Measurements from ENCODE around the gene MATCAP1.

DNA sequence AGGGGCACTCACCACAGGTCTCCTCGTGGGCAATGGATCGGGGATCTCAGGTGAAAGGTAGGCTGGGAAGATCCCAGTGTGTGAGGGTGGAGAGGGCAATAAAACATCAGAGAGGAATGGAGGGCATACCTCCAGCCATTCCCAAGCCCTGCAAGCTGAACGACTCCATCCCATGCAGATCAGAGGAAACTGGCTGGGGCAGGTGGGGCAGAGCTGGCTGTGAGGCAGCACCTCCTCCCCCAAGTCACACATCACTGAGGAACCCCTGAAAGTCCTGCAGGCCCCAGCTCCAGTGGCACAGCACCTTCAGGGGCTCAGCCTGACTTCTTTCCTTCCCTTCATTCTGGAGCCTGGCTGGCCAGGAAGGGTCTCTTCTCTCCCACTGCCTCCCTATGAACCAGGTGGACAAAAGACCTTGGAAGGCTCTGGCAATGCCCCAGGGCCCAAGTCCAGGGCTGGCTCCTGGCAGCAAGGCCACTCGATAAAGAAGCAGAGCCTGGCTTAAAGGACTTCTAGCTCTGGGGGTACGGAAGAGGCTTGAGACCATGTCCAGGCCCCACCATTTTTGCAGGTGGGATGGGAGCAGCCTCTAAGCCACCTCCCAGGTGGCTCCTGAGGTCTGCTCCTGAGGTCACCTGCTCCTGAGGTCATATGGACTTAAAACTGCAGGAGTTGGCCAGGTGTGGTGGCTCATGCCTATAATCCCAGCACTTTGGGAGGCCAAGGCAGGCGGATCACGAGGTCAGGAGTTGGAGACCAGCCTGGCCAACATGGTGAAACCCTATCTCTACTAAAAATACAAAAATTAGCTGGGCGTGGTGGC lies 29.6 kb upstream of the MATCAP1 start:
- TF ChIP-seq ZNF121 (CRISPR knock-in tag; IDR thresholded peaks at IDR 0.05): no peak
- TF ChIP-seq ZNF232 (CRISPR knock-in tag; IDR thresholded peaks at IDR 0.05): no peak

Data from WTC11 (cell line).